Chondrocyte (in vitro differentiated cells): ENCODE measurements around the gene AGBL4. TPM values are rescaled to one million over a fixed set of nuclear protein-coding genes. Genes with fewer than 3 reads are reported as not detected.

Experiments used
- DNase-seq: peaks from one replicate; pipeline ENCODE4 v3.0.0; 2021; ENCODE audit warnings: mixed read lengths, low spot score
- H3K27ac Mint-ChIP-seq: one replicate; pipeline ENCODE4 v1.8.0; 2021; ENCODE audit warnings: mild to moderate bottlenecking, moderate library complexity, mixed read lengths; ENCODE audit not compliant: unreplicated experiment
- H3K27me3 Mint-ChIP-seq: 2 replicates; pipeline ENCODE4 v1.8.0; 2021; ENCODE audit warnings: low read depth, mixed read lengths
- H3K36me3 Mint-ChIP-seq: 2 replicates; pipeline ENCODE4 v1.8.0; 2021; ENCODE audit warnings: low read depth, mixed read lengths
- H3K4me1 Mint-ChIP-seq: 2 replicates; pipeline ENCODE4 v1.8.0; 2021; ENCODE audit warnings: low read depth, mild to moderate bottlenecking, mixed read lengths
- H3K4me3 Mint-ChIP-seq: one replicate; pipeline ENCODE4 v1.8.0; 2021; ENCODE audit warnings: mild to moderate bottlenecking, moderate library complexity, mixed read lengths; ENCODE audit not compliant: unreplicated experiment
- H3K9me3 Mint-ChIP-seq: 2 replicates; pipeline ENCODE4 v1.8.0; 2021; ENCODE audit warnings: low read depth, mixed read lengths
- CTCF ChIP-seq: fragments of 200-600 bp; sonication (generic); IDR thresholded peaks from 2 replicates; pipeline ENCODE4 v1.5.0; 2021; ENCODE audit warnings: antibody characterized with exemption, mild to moderate bottlenecking, moderate library complexity
- total RNA-seq: library from RNA; stranded (reverse); gene quantifications from 3 replicates; pipeline ENCODE4 v1.2.1, GENCODE V29; 2021

AGBL4 gene
- total RNA-seq, 1 donor from 2014 or later: not detected

GRCh38 chr1:48555271-48555670 lies 1468.5 kb downstream of the AGBL4 start:
- Mint-ChIP-seq H3K27me3 (peaks cover 34% of the 10 kb centered on the region), H3K9me3 (no peaks in the 10 kb centered on the region), H3K4me1 (peaks cover 5% of the 10 kb centered on the region), H3K27ac (no peak overlapping the region), H3K4me3 (no peak overlapping the region), H3K36me3 (no peaks in the 10 kb centered on the region)
- TF ChIP-seq CTCF: no peak
- DNase-seq: no peak

DNA sequence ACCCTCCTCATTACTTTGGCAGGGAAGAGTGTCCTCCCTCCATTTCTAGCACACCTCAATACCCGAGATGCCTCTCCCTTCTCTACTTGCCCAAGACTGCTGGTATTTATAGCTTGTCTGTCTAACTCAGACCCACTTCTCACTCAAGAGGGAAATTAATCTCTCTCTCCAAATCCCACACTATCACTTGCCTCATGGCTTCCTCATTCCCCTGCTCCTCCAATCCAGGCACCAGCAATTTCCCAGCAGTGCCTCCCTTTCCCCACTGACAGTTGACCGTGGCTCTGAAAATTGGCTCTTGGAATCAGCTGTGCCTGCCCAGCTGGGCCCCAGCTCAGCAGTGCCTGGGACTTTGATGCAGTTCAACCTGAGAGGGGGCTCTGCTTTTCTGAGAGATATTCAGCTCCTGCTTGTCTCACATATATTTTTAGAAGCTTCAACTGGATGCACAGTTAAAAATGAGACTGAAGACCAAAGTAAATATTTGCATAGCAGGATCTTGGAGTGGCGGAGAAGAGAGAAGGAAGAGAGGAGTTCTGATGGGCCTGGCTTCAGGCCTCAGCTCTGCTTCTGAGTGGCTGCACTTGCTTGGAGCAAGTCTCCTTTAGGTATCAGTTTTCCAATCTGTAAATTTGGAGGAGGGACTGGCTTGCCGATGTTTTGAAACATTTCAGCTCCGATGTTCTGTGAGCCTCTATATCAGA lies 1470.7 kb downstream of the AGBL4 start:
- H3K4me1 Mint-ChIP-seq: peaks cover 5% of the 10 kb centered on the region
- no peak for DNase-seq
- no peak overlapping the region for H3K4me3 Mint-ChIP-seq
- peaks cover 33% of the 10 kb centered on the region for H3K27me3 Mint-ChIP-seq
- H3K36me3 Mint-ChIP-seq: no peaks in the 10 kb centered on the region
- H3K27ac Mint-ChIP-seq: no peak overlapping the region
- no peak for TF ChIP-seq CTCF
- no peaks in the 10 kb centered on the region for H3K9me3 Mint-ChIP-seq

GRCh38 chr1:48552420-48552819 lies 1471.3 kb downstream of the AGBL4 start:
- no peaks in the 10 kb centered on the region for H3K9me3 Mint-ChIP-seq

DNA sequence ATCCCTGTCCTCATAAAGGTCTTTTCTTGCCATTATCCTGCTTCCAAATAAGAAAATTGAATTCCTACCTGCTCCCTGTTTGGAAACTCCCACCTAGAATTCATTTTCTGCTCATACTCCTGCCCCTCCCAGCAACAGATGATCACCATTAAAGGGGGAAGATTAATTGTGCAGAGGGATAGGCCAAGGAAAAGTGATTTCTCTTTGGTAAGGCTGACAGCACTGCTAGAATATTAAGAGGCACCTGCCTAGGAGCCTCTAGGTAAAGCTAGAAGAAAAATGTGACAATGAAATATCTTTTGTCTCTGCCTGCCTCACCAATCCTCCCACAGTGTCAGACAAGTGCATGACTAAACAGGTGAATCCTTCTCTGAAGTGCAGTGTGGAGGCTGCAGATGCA lies 1474.8 kb downstream of the AGBL4 start:
- Mint-ChIP-seq H3K27me3 (peaks cover 28% of the 10 kb centered on the region), H3K9me3 (no peaks in the 10 kb centered on the region)

More at GRCh38 chr1:48552420-48552819, 1471.3 kb downstream of the AGBL4 start:
- H3K36me3 Mint-ChIP-seq: no peaks in the 10 kb centered on the region
- peaks cover 33% of the 10 kb centered on the region for H3K27me3 Mint-ChIP-seq
- H3K4me1 Mint-ChIP-seq: peaks cover 5% of the 10 kb centered on the region
- no peak overlapping the region for H3K27ac Mint-ChIP-seq
- DNase-seq: no peak
- peak; percentile 47 for TF ChIP-seq CTCF
- no peak overlapping the region for H3K4me3 Mint-ChIP-seq

More for the DNA sequence above, 1474.8 kb downstream of the AGBL4 start:
- no peaks in the 10 kb centered on the region for H3K36me3 Mint-ChIP-seq
- H3K4me3 Mint-ChIP-seq: no peak overlapping the region
- no peak for TF ChIP-seq CTCF
- peaks cover 5% of the 10 kb centered on the region for H3K4me1 Mint-ChIP-seq
- no peak for DNase-seq
- no peak overlapping the region for H3K27ac Mint-ChIP-seq
